Loucy (cell line): Measurements from ENCODE around the gene NID1.

Source experiments
- H2AFZ ChIP-seq: fragments of 200-600 bp; sonication (generic); 2 replicates; pipeline ENCODE4 v1.6.0; 2016; ENCODE audit warnings: antibody characterized with exemption, mild to moderate bottlenecking, low read length, moderate library complexity
- H3F3A ChIP-seq: fragments of 200-600 bp; 2 replicates; pipeline ENCODE4 v1.6.0; 2016; ENCODE audit warnings: antibody characterized with exemption, low read depth, mild to moderate bottlenecking
- H3K27me3 ChIP-seq: fragments of 200-600 bp; sonication (generic); 2 replicates; pipeline ENCODE4 v1.6.1; 2014; ENCODE audit warnings: low read length, mild to moderate bottlenecking; ENCODE audit not compliant: insufficient read depth, poor library complexity, severe bottlenecking
- H3K36me3 ChIP-seq: fragments of 200-600 bp; sonication (generic); 2 replicates; pipeline ENCODE4 v1.6.1; 2016; ENCODE audit warnings: low read length; ENCODE audit not compliant: insufficient read depth
- H3K4me1 ChIP-seq: fragments of 200-600 bp; sonication (generic); 2 replicates; pipeline ENCODE4 v1.5.1; 2014; ENCODE audit warnings: low read length, mild to moderate bottlenecking; ENCODE audit not compliant: insufficient read depth, poor library complexity, severe bottlenecking
- H3K4me2 ChIP-seq: fragments of 200-600 bp; sonication (generic); 2 replicates; pipeline ENCODE4 v1.6.0; 2014; ENCODE audit warnings: antibody characterized with exemption, low read length, low read depth, mild to moderate bottlenecking; ENCODE audit not compliant: poor library complexity, severe bottlenecking
- H3K4me3 ChIP-seq: fragments of 200-600 bp; sonication (generic); 2 replicates; pipeline ENCODE4 v1.5.1; 2014; ENCODE audit warnings: low read length, mild to moderate bottlenecking, mixed read lengths; ENCODE audit not compliant: poor library complexity, severe bottlenecking
- H3K79me2 ChIP-seq: fragments of 200-600 bp; sonication (generic); 2 replicates; pipeline ENCODE4 v1.6.1; 2014; ENCODE audit warnings: low read length; ENCODE audit not compliant: insufficient read depth
- H3K9ac ChIP-seq: fragments of 200-600 bp; sonication (generic); 2 replicates; pipeline ENCODE4 v1.6.0; 2014; ENCODE audit warnings: mild to moderate bottlenecking, low read depth, low read length, moderate library complexity; ENCODE audit not compliant: poor library complexity, severe bottlenecking
- H3K9me2 ChIP-seq: fragments of 200-600 bp; sonication (generic); replicated peaks from 2 replicates; pipeline ENCODE4 v1.6.1; 2016; ENCODE audit warnings: low read depth, low read length, mixed read lengths
- H3K9me3 ChIP-seq: fragments of 200-600 bp; sonication (generic); 2 replicates; pipeline ENCODE4 v1.6.1; 2014; ENCODE audit warnings: mild to moderate bottlenecking, antibody characterized with exemption, low read length, low read depth; ENCODE audit not compliant: insufficient read depth
- H4K20me1 ChIP-seq: fragments of 200-600 bp; sonication (generic); 2 replicates; pipeline ENCODE4 v1.6.0; 2014; ENCODE audit warnings: antibody characterized with exemption, low read length, mild to moderate bottlenecking; ENCODE audit not compliant: insufficient read depth, poor library complexity, severe bottlenecking
- EZH2phosphoT487 ChIP-seq: fragments of 200-600 bp; IDR thresholded peaks from 2 replicates; pipeline ENCODE4 v1.6.1; 2018; ENCODE audit warnings: antibody characterized with exemption, mild to moderate bottlenecking, moderate library complexity, borderline replicate concordance
- TF ChIP-seq, protein P1 (sequence below): fragments of 200-600 bp; sonication (generic); conservative IDR thresholded peaks from 2 replicates; pipeline ENCODE4 v1.5.1; 2014; ENCODE audit warnings: mild to moderate bottlenecking, antibody characterized with exemption, low read length

Gene NID1

GRCh38 chr1:236044341-236044740 is 20.5 kb downstream of the NID1 start:
- Histone ChIP-seq H3K36me3 (no peaks in the 10 kb centered on the region), H2AFZ (no peak overlapping the region), H3K9me3 (no peaks in the 10 kb centered on the region), H3K4me1 (no peaks in the 10 kb centered on the region), H3K79me2 (no peaks in the 10 kb centered on the region), H3K4me3 (no peak overlapping the region), H3K27me3 (no peaks in the 10 kb centered on the region), H3K9ac (no peak overlapping the region), H3K9me2 (no peaks in the 10 kb centered on the region), H3F3A (no peaks in the 10 kb centered on the region), H3K4me2 (no peak overlapping the region), H4K20me1 (no peaks in the 10 kb centered on the region)
- TF ChIP-seq, protein P1, sequence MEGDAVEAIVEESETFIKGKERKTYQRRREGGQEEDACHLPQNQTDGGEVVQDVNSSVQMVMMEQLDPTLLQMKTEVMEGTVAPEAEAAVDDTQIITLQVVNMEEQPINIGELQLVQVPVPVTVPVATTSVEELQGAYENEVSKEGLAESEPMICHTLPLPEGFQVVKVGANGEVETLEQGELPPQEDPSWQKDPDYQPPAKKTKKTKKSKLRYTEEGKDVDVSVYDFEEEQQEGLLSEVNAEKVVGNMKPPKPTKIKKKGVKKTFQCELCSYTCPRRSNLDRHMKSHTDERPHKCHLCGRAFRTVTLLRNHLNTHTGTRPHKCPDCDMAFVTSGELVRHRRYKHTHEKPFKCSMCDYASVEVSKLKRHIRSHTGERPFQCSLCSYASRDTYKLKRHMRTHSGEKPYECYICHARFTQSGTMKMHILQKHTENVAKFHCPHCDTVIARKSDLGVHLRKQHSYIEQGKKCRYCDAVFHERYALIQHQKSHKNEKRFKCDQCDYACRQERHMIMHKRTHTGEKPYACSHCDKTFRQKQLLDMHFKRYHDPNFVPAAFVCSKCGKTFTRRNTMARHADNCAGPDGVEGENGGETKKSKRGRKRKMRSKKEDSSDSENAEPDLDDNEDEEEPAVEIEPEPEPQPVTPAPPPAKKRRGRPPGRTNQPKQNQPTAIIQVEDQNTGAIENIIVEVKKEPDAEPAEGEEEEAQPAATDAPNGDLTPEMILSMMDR = no peak
- TF ChIP-seq EZH2phosphoT487 = no peak

GRCh38 chr1:236041631-236042618 is 23.0 kb downstream of the NID1 start:
- TF ChIP-seq, protein P1 = no peak
- no peak for TF ChIP-seq EZH2phosphoT487
- Histone ChIP-seq H3K27me3 (no peaks in the 10 kb centered on the region), H3K4me3 (no peak overlapping the region), H3F3A (no peaks in the 10 kb centered on the region), H3K4me1 (no peaks in the 10 kb centered on the region), H3K9ac (no peak overlapping the region), H3K9me3 (no peaks in the 10 kb centered on the region), H2AFZ (no peak overlapping the region), H3K4me2 (no peak overlapping the region), H4K20me1 (no peaks in the 10 kb centered on the region), H3K36me3 (no peaks in the 10 kb centered on the region), H3K79me2 (no peaks in the 10 kb centered on the region), H3K9me2 (no peaks in the 10 kb centered on the region)

GRCh38 chr1:236039740-236040685 is 24.9 kb downstream of the NID1 start:
- no peak for TF ChIP-seq EZH2phosphoT487
- TF ChIP-seq, protein P1 = no peak
- Histone ChIP-seq H3F3A (no peaks in the 10 kb centered on the region), H3K79me2 (no peaks in the 10 kb centered on the region), H2AFZ (no peak overlapping the region), H3K4me1 (no peaks in the 10 kb centered on the region), H3K27me3 (no peaks in the 10 kb centered on the region), H3K36me3 (no peaks in the 10 kb centered on the region), H4K20me1 (no peaks in the 10 kb centered on the region), H3K4me3 (no peak overlapping the region), H3K9me3 (no peaks in the 10 kb centered on the region), H3K4me2 (no peak overlapping the region), H3K9ac (no peak overlapping the region), H3K9me2 (no peaks in the 10 kb centered on the region)
